Astrocyte (in vitro differentiated cells and primary cell): ENCODE results near the gene STX5. TPM values are rescaled to one million over a fixed set of nuclear protein-coding genes. Genes with fewer than 3 reads are reported as not detected.

Experiments used
- DNase-seq: peaks from one replicate; pipeline ENCODE4 v3.0.0-alpha.2; 2010; ENCODE audit warnings: low read depth
- FAIRE-seq: peaks from 2 replicates; lab custom pipeline; 2011; peaks lifted over from hg19 to GRCh38; lab: Jason Lieb, UNC
- H2AFZ ChIP-seq: 2 replicates; pipeline ENCODE4 v1.6.0; 2012; ENCODE audit warnings: low read depth, low read length, inconsistent platforms
- H3K27ac ChIP-seq: 2 replicates; pipeline ENCODE4 v1.5.1; 2011; ENCODE audit warnings: low read depth, low read length, inconsistent platforms
- H3K27me3 ChIP-seq: 2 replicates; pipeline ENCODE4 v1.6.0; 2011; ENCODE audit warnings: low read length, inconsistent platforms; ENCODE audit not compliant: insufficient read depth
- H3K36me3 ChIP-seq: 2 replicates; pipeline ENCODE4 v1.5.1; 2011; ENCODE audit warnings: low read length, inconsistent platforms; ENCODE audit not compliant: insufficient read depth
- H3K4me1 ChIP-seq: 2 replicates; pipeline ENCODE4 v1.5.1; 2011; ENCODE audit warnings: low read length, inconsistent platforms; ENCODE audit not compliant: insufficient read depth
- H3K4me2 ChIP-seq: 2 replicates; pipeline ENCODE4 v1.6.0; 2012; ENCODE audit warnings: low read length, inconsistent platforms
- H3K4me3 ChIP-seq: 2 replicates; pipeline ENCODE4 v1.5.1; 2011; ENCODE audit warnings: low read depth, mild to moderate bottlenecking, low read length, inconsistent platforms; ENCODE audit not compliant: insufficient read depth
- H3K79me2 ChIP-seq: 2 replicates; pipeline ENCODE4 v1.6.0; 2012; ENCODE audit warnings: mild to moderate bottlenecking, low read length, inconsistent platforms; ENCODE audit not compliant: insufficient read depth
- H3K9ac ChIP-seq: 2 replicates; pipeline ENCODE4 v1.6.0; 2012; ENCODE audit warnings: mild to moderate bottlenecking, low read length, inconsistent platforms
- H3K9me3 ChIP-seq: 2 replicates; pipeline ENCODE4 v1.5.1; 2012; ENCODE audit warnings: low read depth, mild to moderate bottlenecking, low read length, inconsistent platforms; ENCODE audit not compliant: insufficient read depth
- H4K20me1 ChIP-seq: 2 replicates; pipeline ENCODE4 v1.6.0; 2012; ENCODE audit warnings: low read length, inconsistent platforms; ENCODE audit not compliant: insufficient read depth
- H3K27ac Mint-ChIP-seq: one replicate; pipeline ENCODE4 v1.8.0; 2021; ENCODE audit warnings: mild to moderate bottlenecking, mixed read lengths; ENCODE audit not compliant: unreplicated experiment
- H3K27me3 Mint-ChIP-seq: one replicate; pipeline ENCODE4 v1.8.0; 2021; ENCODE audit warnings: low read depth, mixed read lengths; ENCODE audit not compliant: unreplicated experiment
- H3K36me3 Mint-ChIP-seq: one replicate; pipeline ENCODE4 v1.8.0; 2021; ENCODE audit warnings: low read depth, mixed read lengths; ENCODE audit not compliant: unreplicated experiment
- H3K4me1 Mint-ChIP-seq: one replicate; pipeline ENCODE4 v1.8.0; 2021; ENCODE audit warnings: low read depth, mixed read lengths; ENCODE audit not compliant: unreplicated experiment
- H3K4me3 Mint-ChIP-seq: one replicate; pipeline ENCODE4 v1.8.0; 2021; ENCODE audit warnings: mild to moderate bottlenecking, moderate library complexity, mixed read lengths; ENCODE audit not compliant: unreplicated experiment
- H3K9me3 Mint-ChIP-seq: one replicate; pipeline ENCODE4 v1.8.0; 2021; ENCODE audit warnings: mild to moderate bottlenecking, mixed read lengths; ENCODE audit not compliant: unreplicated experiment
- EZH2 ChIP-seq: IDR thresholded peaks from 2 replicates; pipeline ENCODE4 v1.6.1; 2012; ENCODE audit warnings: mild to moderate bottlenecking, low read length, inconsistent platforms; ENCODE audit not compliant: insufficient read depth
- microRNA-seq: library from miRNA; unstranded; fragments of <30 nt; microRNA quantifications from one replicate; pipeline ENCODE4 v1.2.0, GENCODE V29; 2020
- total RNA-seq: library from RNA; stranded (reverse); gene quantifications from 2 replicates; pipeline ENCODE4 v1.2.1, GENCODE V29; 2021
- TF ChIP-seq, protein P1 (sequence below): IDR thresholded peaks from 2 replicates; pipeline ENCODE4 v1.5.1; 2011; ENCODE audit warnings: low read depth, mild to moderate bottlenecking, inconsistent platforms, low read length, moderate library complexity; ENCODE audit not compliant: insufficient read depth

The STX5 gene
- total RNA-seq, 1 donor from 2014 or later: 45.7 TPM

DNA sequence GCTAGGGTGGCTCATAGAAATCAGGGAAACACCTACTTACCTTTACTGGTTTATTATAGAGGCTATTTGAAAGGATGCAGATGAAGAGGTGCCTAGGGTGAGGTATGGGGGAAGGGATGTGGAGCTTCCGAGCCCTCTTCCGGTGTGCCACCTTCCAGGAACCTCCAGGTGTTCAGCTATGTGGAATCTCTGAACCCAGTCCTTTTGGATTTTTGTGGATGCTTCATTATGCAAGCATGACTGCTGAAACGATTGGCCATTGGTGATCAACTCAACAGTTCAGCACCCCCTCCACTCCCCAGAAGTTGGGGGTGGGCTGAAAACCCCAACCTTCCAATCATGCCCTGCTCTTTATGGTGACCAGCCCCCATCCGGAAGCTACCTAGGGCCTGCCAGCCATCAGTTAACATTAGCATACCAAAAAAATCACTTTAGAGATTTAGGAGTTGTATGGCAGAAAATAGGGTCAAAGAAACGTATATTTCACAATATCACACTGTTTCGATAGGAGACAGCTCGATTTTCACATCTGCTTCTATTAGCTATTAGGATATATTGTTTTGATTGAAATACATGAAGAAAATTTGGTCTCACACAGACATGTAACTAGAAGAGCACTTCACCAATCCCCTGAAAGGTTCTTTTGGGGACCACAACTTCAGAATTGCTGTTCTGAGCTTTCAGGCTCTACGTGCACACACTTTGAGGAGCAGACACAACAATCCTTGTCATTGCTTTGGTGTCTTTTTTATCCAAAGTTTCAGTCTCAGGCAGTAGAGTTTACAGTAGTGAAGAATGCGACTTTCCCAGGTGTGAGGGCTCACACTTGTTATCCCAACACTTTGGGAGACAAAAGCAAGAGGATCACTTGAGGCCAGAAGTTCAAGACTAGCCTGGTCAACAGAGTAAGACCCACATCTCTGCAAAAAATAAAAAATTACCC is 73.7 kb downstream of the STX5 start:
- TF ChIP-seq EZH2: no peak
- TF ChIP-seq, protein P1, sequence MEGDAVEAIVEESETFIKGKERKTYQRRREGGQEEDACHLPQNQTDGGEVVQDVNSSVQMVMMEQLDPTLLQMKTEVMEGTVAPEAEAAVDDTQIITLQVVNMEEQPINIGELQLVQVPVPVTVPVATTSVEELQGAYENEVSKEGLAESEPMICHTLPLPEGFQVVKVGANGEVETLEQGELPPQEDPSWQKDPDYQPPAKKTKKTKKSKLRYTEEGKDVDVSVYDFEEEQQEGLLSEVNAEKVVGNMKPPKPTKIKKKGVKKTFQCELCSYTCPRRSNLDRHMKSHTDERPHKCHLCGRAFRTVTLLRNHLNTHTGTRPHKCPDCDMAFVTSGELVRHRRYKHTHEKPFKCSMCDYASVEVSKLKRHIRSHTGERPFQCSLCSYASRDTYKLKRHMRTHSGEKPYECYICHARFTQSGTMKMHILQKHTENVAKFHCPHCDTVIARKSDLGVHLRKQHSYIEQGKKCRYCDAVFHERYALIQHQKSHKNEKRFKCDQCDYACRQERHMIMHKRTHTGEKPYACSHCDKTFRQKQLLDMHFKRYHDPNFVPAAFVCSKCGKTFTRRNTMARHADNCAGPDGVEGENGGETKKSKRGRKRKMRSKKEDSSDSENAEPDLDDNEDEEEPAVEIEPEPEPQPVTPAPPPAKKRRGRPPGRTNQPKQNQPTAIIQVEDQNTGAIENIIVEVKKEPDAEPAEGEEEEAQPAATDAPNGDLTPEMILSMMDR: no peak
- DNase-seq: no peak
- Histone ChIP-seq H3K36me3 (no peaks in the 10 kb centered on the region), H3K27me3 (no peaks in the 10 kb centered on the region), H3K27ac (no peak overlapping the region), H3K4me2 (no peak overlapping the region), H4K20me1 (no peaks in the 10 kb centered on the region), H3K4me1 (peaks cover 13% of the 10 kb centered on the region), H3K9me3 (no peaks in the 10 kb centered on the region), H3K4me3 (no peak overlapping the region), H2AFZ (no peak overlapping the region), H3K9ac (no peak overlapping the region), H3K79me2 (peaks cover 22% of the 10 kb centered on the region)
- Mint-ChIP-seq H3K27ac (no peak overlapping the region), H3K4me1 (peaks cover 6% of the 10 kb centered on the region), H3K4me3 (no peak overlapping the region), H3K27me3 (no peaks in the 10 kb centered on the region), H3K36me3 (peaks cover 1% of the 10 kb centered on the region), H3K9me3 (no peaks in the 10 kb centered on the region)
- FAIRE-seq: no peak

Small RNA genes lying within 50 kb of the gene (microRNA-seq; reads per million reads assigned to microRNA genes)
- gene MIR6514: 4.7 reads per million, percentile 19 among the genes with 10 or more reads in this experiment
- 0.82 reads per million for gene MIR6748

Other genes with a start within 250 kb of the STX5 start
- gene TUT1, start 240.5 kb downstream of the STX5 start, total RNA-seq: 16.8 and 18.3 TPM in 2 replicates
- gene MTA2, start 230.2 kb downstream of the STX5 start, total RNA-seq: 123 and 136 TPM in 2 replicates
- 25.5 and 29.8 TPM in 2 replicates for gene EML3, start 219.3 kb downstream of the STX5 start, total RNA-seq
- gene ROM1, start 218.8 kb downstream of the STX5 start, total RNA-seq: 0.79 and 1.3 TPM in 2 replicates
- gene B3GAT3, start 210.1 kb downstream of the STX5 start, total RNA-seq: 52.4 and 54.5 TPM in 2 replicates
- 323 and 344 TPM in 2 replicates for gene GANAB, start 185.4 kb downstream of the STX5 start, total RNA-seq
- 16.7 and 18.4 TPM in 2 replicates for gene INTS5, start 178.7 kb downstream of the STX5 start, total RNA-seq
- 60.0 and 69.8 TPM in 2 replicates for gene C11orf98, start 166.8 kb downstream of the STX5 start, total RNA-seq
- 15.6 and 23.3 TPM in 2 replicates for gene CSKMT, start 166.7 kb downstream of the STX5 start, total RNA-seq
- gene UQCC3, start 160.4 kb downstream of the STX5 start, total RNA-seq: 7.2 and 8.7 TPM in 2 replicates
- 6.4 and 8.0 TPM in 2 replicates for gene LBHD1, start 159.8 kb downstream of the STX5 start, total RNA-seq
- gene UBXN1, start 153.0 kb downstream of the STX5 start, total RNA-seq: 80.0 and 89.8 TPM in 2 replicates
- gene LRRN4CL, start 142.5 kb downstream of the STX5 start, total RNA-seq: 0.17 and 0.43 TPM in 2 replicates
- gene BSCL2, start 124.6 kb downstream of the STX5 start, total RNA-seq: 51.1 and 55.0 TPM in 2 replicates
- gene GNG3, start 124.4 kb downstream of the STX5 start, total RNA-seq: 0.46 TPM in 1 of 2 replicates, not detected in the other
- gene HNRNPUL2, start 104.6 kb downstream of the STX5 start, total RNA-seq: 39.9 and 40.0 TPM in 2 replicates
- gene TTC9C, start 103.6 kb downstream of the STX5 start, total RNA-seq: 51.9 and 60.8 TPM in 2 replicates
- 11.0 and 11.2 TPM in 2 replicates for gene ZBTB3, start 77.9 kb downstream of the STX5 start, total RNA-seq
- 88.3 and 89.1 TPM in 2 replicates for gene POLR2G, start 70.5 kb downstream of the STX5 start, total RNA-seq
- gene TAF6L, start 60.7 kb downstream of the STX5 start, total RNA-seq: 14.7 and 15.1 TPM in 2 replicates
- 51.3 and 57.5 TPM in 2 replicates for gene TMEM179B, start 44.6 kb downstream of the STX5 start, total RNA-seq
- gene TMEM223, start 40.0 kb downstream of the STX5 start, total RNA-seq: 7.8 and 11.3 TPM in 2 replicates
- 51.4 and 55.9 TPM in 2 replicates for gene NXF1, start 26.6 kb downstream of the STX5 start, total RNA-seq
- gene TEX54, start 790 bp upstream of the STX5 start, total RNA-seq: not detected in 2 replicates
- 46.8 and 53.5 TPM in 2 replicates for gene WDR74, start 7.5 kb upstream of the STX5 start, total RNA-seq
- 588 and 592 TPM in 2 replicates for gene SLC3A2, start 48.8 kb upstream of the STX5 start, total RNA-seq
- gene CHRM1, start 89.3 kb upstream of the STX5 start, total RNA-seq: not detected in 2 replicates
- not detected in 2 replicates for gene SLC22A6, start 152.9 kb upstream of the STX5 start, total RNA-seq
- not detected in 2 replicates for gene SLC22A8, start 183.8 kb upstream of the STX5 start, total RNA-seq